GM12878 (cell line): ENCODE data around the gene MRPS18A. TPM values are rescaled to one million over a fixed set of nuclear protein-coding genes. Genes with fewer than 3 reads are reported as not detected.

Experiments
- ATAC-seq: fragments of 200-7000 bp; cut with Tn5 transposase; 3 replicates; pipeline ENCODE4 v1.9.1; 2020; ENCODE audit warnings: mild to moderate bottlenecking, moderate library complexity
- BruUV-seq: library from RNA; stranded (reverse); fragments of 400-500 nt; replicated peaks from 2 replicates; lab custom pipeline; 2021; lab: Mats Ljungman, UMichigan
- CTCF ChIA-PET: fragments of 300-600 bp; sonication (Branson Sonifier 250); formaldehyde crosslinking; extraction: SDS; loops from one replicate; lab custom pipeline; 2021; ENCODE audit warnings: inconsistent platforms; lab: Yijun Ruan, JAX
- POLR2A ChIA-PET: fragments of 350-600 bp; formaldehyde crosslinking; extraction: SDS; loops from one replicate; lab custom pipeline; 2021; ENCODE audit warnings: inconsistent platforms; lab: Charles Lee
- RAD21 ChIA-PET: fragments of 300-600 bp; sonication (Branson Sonifier 250); formaldehyde crosslinking; loops from one replicate; lab custom pipeline; 2023; ENCODE audit warnings: antibody characterized with exemption; ENCODE audit not compliant: unreplicated experiment; lab: Charles Lee
- SMC1A ChIA-PET: fragments of 300-600 bp; sonication (Branson Sonifier 250); formaldehyde crosslinking; loops from one replicate; lab custom pipeline; 2023; ENCODE audit not compliant: unreplicated experiment, uncharacterized antibody; lab: Charles Lee
- DNase-seq: peaks from one replicate; pipeline ENCODE4 v3.0.0-alpha.2; 2011; ENCODE audit warnings: low read depth, low spot score
- FAIRE-seq: peaks from 3 replicates; lab custom pipeline; 2011; peaks lifted over from hg19 to GRCh38; lab: Jason Lieb, UNC
- H2AFZ ChIP-seq: 2 replicates; pipeline ENCODE4 v1.6.0; 2011; ENCODE audit warnings: low read depth, low read length, control low read depth; ENCODE audit not compliant: control insufficient read depth
- H3K27ac ChIP-seq: 2 replicates; pipeline ENCODE4 v1.5.1; 2011; ENCODE audit warnings: control low read depth; ENCODE audit not compliant: control insufficient read depth, insufficient read depth
- H3K27me3 ChIP-seq, 2 experiments: replicated peaks in 1 of 2; 2 replicates each; pipeline versions ENCODE4 v1.6.0 to v1.6.1; 2011; ENCODE audit warnings: low read length in 1 of 2; ENCODE audit not compliant: control insufficient read depth in 2 of 2, insufficient read depth in 2 of 2
- H3K36me3 ChIP-seq, 2 experiments: 2 replicates each; pipeline ENCODE4 v1.5.1; 2011; ENCODE audit warnings: low read length in 1 of 2; ENCODE audit not compliant: control insufficient read depth in 2 of 2, insufficient read depth in 2 of 2
- H3K4me1 ChIP-seq: 2 replicates; pipeline ENCODE4 v1.6.1; 2011; ENCODE audit warnings: mild to moderate bottlenecking, low read length, moderate library complexity, mixed read lengths; ENCODE audit not compliant: control insufficient read depth, insufficient read depth
- H3K4me2 ChIP-seq: 2 replicates; pipeline ENCODE4 v1.6.0; 2011; ENCODE audit warnings: control low read depth; ENCODE audit not compliant: control insufficient read depth, insufficient read depth
- H3K4me3 ChIP-seq: fragments of 200-600 bp; sonication (generic); 2 replicates; pipeline ENCODE4 v1.5.1; 2016
- H3K79me2 ChIP-seq: 2 replicates; pipeline ENCODE4 v1.6.0; 2011; ENCODE audit warnings: low read length; ENCODE audit not compliant: control insufficient read depth, insufficient read depth
- H3K9ac ChIP-seq: 2 replicates; pipeline ENCODE4 v1.8.0; 2011; ENCODE audit warnings: low read length, control low read depth, mixed read lengths; ENCODE audit not compliant: control insufficient read depth, insufficient read depth
- H3K9me3 ChIP-seq: replicated peaks from 3 replicates; pipeline ENCODE4 v1.5.1; 2011; ENCODE audit warnings: mild to moderate bottlenecking, low read length; ENCODE audit not compliant: control insufficient read depth, insufficient read depth
- H4K20me1 ChIP-seq: 2 replicates; pipeline ENCODE4 v1.6.0; 2011; ENCODE audit not compliant: control insufficient read depth, insufficient read depth
- BACH1 ChIP-seq: fragments of 450-650 bp; IDR thresholded peaks from 2 replicates; pipeline ENCODE4 v1.6.1; 2017; ENCODE audit warnings: mild to moderate bottlenecking, borderline replicate concordance
- BHLHE40 ChIP-seq, 2 experiments: fragments of 450-650 bp in 1 of 2; IDR thresholded peaks; 2 replicates each; pipeline ENCODE4 v1.6.1; 2011 to 2017; ENCODE audit warnings: low read depth in 2 of 2, borderline replicate concordance in 1 of 2, improper control_type of control experiment in 1 of 2, low read length in 1 of 2, mild to moderate bottlenecking in 1 of 2
- HCFC1 ChIP-seq: fragments of 150-350 bp; IDR thresholded peaks from 2 replicates; pipeline ENCODE4 v1.6.1; 2014; ENCODE audit warnings: low read length
- MTA3 ChIP-seq: IDR thresholded peaks from 2 replicates; pipeline ENCODE4 v1.6.1; 2012; ENCODE audit warnings: low read length, inconsistent platforms, borderline replicate concordance
- NR2C1 ChIP-seq: fragments of 450-650 bp; IDR thresholded peaks from 2 replicates; pipeline ENCODE4 v1.6.1; 2017; ENCODE audit warnings: antibody characterized with exemption, mild to moderate bottlenecking, moderate library complexity
- POLR2A ChIP-seq: IDR thresholded peaks from 2 replicates; pipeline ENCODE4 v1.6.1; 2011; ENCODE audit warnings: low read depth, mild to moderate bottlenecking, low read length
- RAD51 ChIP-seq: fragments of 450-650 bp; IDR thresholded peaks from 2 replicates; pipeline ENCODE4 v1.6.1; 2016; ENCODE audit warnings: moderate library complexity, mild to moderate bottlenecking, inconsistent platforms
- STAT1 ChIP-seq: fragments of 450-650 bp; conservative IDR thresholded peaks from 2 replicates; pipeline ENCODE4 v1.6.1; 2014; ENCODE audit warnings: antibody characterized with exemption, mild to moderate bottlenecking
- TARDBP ChIP-seq: IDR thresholded peaks from 2 replicates; pipeline ENCODE4 v1.6.1; 2016; ENCODE audit warnings: borderline replicate concordance
- TCF7 ChIP-seq: IDR thresholded peaks from 2 replicates; pipeline ENCODE4 v1.6.1; 2014; ENCODE audit warnings: antibody characterized with exemption, borderline replicate concordance
- YBX1 ChIP-seq: fragments of 450-650 bp; IDR thresholded peaks from 2 replicates; pipeline ENCODE4 v1.6.1; 2016; ENCODE audit warnings: antibody characterized with exemption
- ZNF384 ChIP-seq: IDR thresholded peaks from 2 replicates; pipeline ENCODE4 v1.6.1; 2012; ENCODE audit warnings: low read depth, mild to moderate bottlenecking, low read length, improper control_type of control experiment, borderline replicate concordance
- WGBS: methylation state at CpG from one replicate; pipeline ENCODE4 v1.1.6; 2016; ENCODE audit warnings: low lambda C conversion rate; ENCODE audit not compliant: insufficient replicate concordance, insufficient coverage; ENCODE audit errors: missing lambda C conversion rate; 5-methylcytosine and 5-hydroxymethylcytosine counted together
- in situ Hi-C: fragments of 300-500 bp; cut with MboI; formaldehyde crosslinking; loops from 9 replicates; pipeline ENCODE4 v1.14.3; 2018; ENCODE audit warnings: mixed read lengths
- intact Hi-C: fragments of 100-400 bp; cut with micrococcal nuclease; formaldehyde crosslinking; loops from one replicate; pipeline ENCODE4 v1.14.2; 2022; ENCODE audit not compliant: unreplicated experiment
- polyA plus RNA-seq, 11 experiments: library from polyadenylated mRNA; depleted of rRNA in 4 of 11; unstranded in 6 of 11; stranded (reverse) in 5 of 11; fragments of >200 nt; fragmentation: Nextera tagmentation in 4 of 11; fragmentation: Illumina TruSeq in 1 of 11; extraction: Ambion mirVana in 4 of 11; extraction: Trizol in 1 of 11; gene quantifications; 1 replicate in 1 of 11; 2 replicates in 10 of 11; pipeline versions ENCODE4 v1.2.1 to v1.2.3, GENCODE V29; 2011 to 2016; ENCODE audit warnings: inconsistent platforms in 2 of 11, missing spikeins in 2 of 11, low read depth in 1 of 11
- total RNA-seq, 4 experiments: library from RNA; depleted of rRNA in 3 of 4; stranded (reverse); fragments of >200 nt in 3 of 4; fragmentation: Illumina TruSeq in 1 of 4; extraction: Trizol in 1 of 4; gene quantifications; 2 replicates each; pipeline versions ENCODE4 v1.2.1 to v1.2.3, GENCODE V29; 2013 to 2021
- TF ChIP-seq, protein P1 (sequence below): fragments of 450-650 bp; formaldehyde crosslinking; IDR thresholded peaks from 2 replicates; pipeline ENCODE4 v1.5.0; 2022; ENCODE audit warnings: mild to moderate bottlenecking, missing genetic modification characterization
- TF ChIP-seq, protein P2 (sequence below): IDR thresholded peaks from 2 replicates; pipeline ENCODE4 v1.6.1; 2012; ENCODE audit warnings: mild to moderate bottlenecking, low read depth, low read length

The MRPS18A gene
- total and polyA plus RNA-seq, 10 of the 15 experiments (the other 5 are each of a cell fraction or from before 2014, with no cell fraction given) = 66.3 to 158 (median 98.7) TPM

DNA sequence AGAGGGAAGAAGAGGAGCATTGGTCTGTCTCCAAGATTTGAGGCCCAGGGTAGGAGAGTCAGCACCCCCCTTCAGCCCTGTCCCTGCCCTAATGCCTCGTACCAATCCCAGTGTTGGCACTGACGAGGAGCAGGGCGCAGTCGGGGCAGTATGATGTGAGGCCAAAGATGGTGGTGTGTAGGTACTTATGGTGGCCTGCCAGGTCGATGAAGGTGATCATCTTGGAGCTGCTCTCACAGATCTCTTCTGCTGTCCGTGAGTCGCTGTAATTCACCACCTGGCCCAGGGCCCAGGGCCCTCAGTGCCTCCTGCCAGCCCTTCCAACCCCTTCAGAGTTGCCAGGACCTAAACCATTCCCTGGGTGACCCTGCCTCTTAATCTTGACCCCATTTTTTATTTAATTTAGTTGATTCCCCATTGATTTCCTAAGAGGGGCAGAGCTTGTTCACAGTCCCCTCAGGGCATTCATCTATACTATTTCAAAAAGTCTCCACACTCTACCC, 62.8 kb downstream of the MRPS18A start:
- H3K4me3 ChIP-seq = no peak overlapping the region
- no peak for DNase-seq
- H3K9ac ChIP-seq = no peak overlapping the region
- no TSS peak for BruUV-seq
- H3K36me3 ChIP-seq = peaks cover 20 to 48% of the 10 kb centered on the region in 2 experiments
- TF ChIP-seq, protein P1, sequence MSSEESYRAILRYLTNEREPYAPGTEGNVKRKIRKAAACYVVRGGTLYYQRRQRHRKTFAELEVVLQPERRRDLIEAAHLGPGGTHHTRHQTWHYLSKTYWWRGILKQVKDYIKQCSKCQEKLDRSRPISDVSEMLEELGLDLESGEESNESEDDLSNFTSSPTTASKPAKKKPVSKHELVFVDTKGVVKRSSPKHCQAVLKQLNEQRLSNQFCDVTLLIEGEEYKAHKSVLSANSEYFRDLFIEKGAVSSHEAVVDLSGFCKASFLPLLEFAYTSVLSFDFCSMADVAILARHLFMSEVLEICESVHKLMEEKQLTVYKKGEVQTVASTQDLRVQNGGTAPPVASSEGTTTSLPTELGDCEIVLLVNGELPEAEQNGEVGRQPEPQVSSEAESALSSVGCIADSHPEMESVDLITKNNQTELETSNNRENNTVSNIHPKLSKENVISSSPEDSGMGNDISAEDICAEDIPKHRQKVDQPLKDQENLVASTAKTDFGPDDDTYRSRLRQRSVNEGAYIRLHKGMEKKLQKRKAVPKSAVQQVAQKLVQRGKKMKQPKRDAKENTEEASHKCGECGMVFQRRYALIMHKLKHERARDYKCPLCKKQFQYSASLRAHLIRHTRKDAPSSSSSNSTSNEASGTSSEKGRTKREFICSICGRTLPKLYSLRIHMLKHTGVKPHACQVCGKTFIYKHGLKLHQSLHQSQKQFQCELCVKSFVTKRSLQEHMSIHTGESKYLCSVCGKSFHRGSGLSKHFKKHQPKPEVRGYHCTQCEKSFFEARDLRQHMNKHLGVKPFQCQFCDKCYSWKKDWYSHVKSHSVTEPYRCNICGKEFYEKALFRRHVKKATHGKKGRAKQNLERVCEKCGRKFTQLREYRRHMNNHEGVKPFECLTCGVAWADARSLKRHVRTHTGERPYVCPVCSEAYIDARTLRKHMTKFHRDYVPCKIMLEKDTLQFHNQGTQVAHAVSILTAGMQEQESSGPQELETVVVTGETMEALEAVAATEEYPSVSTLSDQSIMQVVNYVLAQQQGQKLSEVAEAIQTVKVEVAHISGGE = no peak
- TF ChIP-seq HCFC1 (no peak), ZNF384 (no peak), YBX1 (no peak), BHLHE40 (IDR thresholded peaks at IDR 0.05; ENCODE audit: borderline replicate concordance in 1 of 2, low read depth in 2 of 2, low read length in 1 of 2) (no peak), MTA3 (no peak), TCF7 (no peak), NR2C1 (no peak), POLR2A (no peak), BACH1 (no peak), TARDBP (no peak), RAD51 (no peak), STAT1 (no peak)
- TF ChIP-seq, protein P2, sequence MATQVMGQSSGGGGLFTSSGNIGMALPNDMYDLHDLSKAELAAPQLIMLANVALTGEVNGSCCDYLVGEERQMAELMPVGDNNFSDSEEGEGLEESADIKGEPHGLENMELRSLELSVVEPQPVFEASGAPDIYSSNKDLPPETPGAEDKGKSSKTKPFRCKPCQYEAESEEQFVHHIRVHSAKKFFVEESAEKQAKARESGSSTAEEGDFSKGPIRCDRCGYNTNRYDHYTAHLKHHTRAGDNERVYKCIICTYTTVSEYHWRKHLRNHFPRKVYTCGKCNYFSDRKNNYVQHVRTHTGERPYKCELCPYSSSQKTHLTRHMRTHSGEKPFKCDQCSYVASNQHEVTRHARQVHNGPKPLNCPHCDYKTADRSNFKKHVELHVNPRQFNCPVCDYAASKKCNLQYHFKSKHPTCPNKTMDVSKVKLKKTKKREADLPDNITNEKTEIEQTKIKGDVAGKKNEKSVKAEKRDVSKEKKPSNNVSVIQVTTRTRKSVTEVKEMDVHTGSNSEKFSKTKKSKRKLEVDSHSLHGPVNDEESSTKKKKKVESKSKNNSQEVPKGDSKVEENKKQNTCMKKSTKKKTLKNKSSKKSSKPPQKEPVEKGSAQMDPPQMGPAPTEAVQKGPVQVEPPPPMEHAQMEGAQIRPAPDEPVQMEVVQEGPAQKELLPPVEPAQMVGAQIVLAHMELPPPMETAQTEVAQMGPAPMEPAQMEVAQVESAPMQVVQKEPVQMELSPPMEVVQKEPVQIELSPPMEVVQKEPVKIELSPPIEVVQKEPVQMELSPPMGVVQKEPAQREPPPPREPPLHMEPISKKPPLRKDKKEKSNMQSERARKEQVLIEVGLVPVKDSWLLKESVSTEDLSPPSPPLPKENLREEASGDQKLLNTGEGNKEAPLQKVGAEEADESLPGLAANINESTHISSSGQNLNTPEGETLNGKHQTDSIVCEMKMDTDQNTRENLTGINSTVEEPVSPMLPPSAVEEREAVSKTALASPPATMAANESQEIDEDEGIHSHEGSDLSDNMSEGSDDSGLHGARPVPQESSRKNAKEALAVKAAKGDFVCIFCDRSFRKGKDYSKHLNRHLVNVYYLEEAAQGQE = no peak
- H3K4me2 ChIP-seq = no peak overlapping the region
- intact Hi-C loops (no loop called here), in situ Hi-C loops (no loop called here)
- no peak overlapping the region for H3K27ac ChIP-seq
- H3K27me3 ChIP-seq = no peaks in the 10 kb centered on the region
- no peak for ATAC-seq
- H3K79me2 ChIP-seq = peaks cover 22% of the 10 kb centered on the region
- peaks cover 9% of the 10 kb centered on the region for H3K4me1 ChIP-seq
- SMC1A ChIA-PET = no interaction called here
- H4K20me1 ChIP-seq = no peaks in the 10 kb centered on the region
- no peak for FAIRE-seq
- no peak overlapping the region for H2AFZ ChIP-seq
- H3K9me3 ChIP-seq = no peaks in the 10 kb centered on the region
- 90% methylated on average over 7 of the region's 7 CpGs for WGBS
- RAD21 ChIA-PET = no interaction called here
- CTCF ChIA-PET = interaction anchor here (1.0 kb wide), 1 partner anchor 142 kb away, joined by 3 read pairs; no protein-coding TSS in a partner anchor
- POLR2A ChIA-PET = interaction anchor here (1.8 kb wide), 1 partner anchor 11 kb away, joined by 4 read pairs; no protein-coding TSS in a partner anchor
